PFSK-1 (cell line): ENCODE results near the gene LRFN4. TPM values are rescaled to one million over a fixed set of nuclear protein-coding genes. Genes with fewer than 3 reads are reported as not detected.

Experiments
- FOXP2 ChIP-seq: optimal IDR thresholded peaks from 2 replicates; pipeline ENCODE3; 2011; ENCODE audit warnings: borderline replicate concordance, control low read depth, inconsistent platforms; ENCODE audit not compliant: insufficient read depth; ENCODE audit errors: extremely low read length, extremely low read depth
- POLR2AphosphoS5 ChIP-seq: IDR thresholded peaks from 2 replicates; pipeline ENCODE4 v1.6.1; 2012; ENCODE audit warnings: low read depth, mild to moderate bottlenecking, control low read depth, low read length, moderate library complexity
- REST ChIP-seq, 2 experiments: IDR thresholded peaks; 2 replicates each; pipeline versions ENCODE4 v1.6.1 to v1.8.0; 2011 to 2012; ENCODE audit warnings: low read depth in 2 of 2, low read length in 2 of 2, control low read depth in 1 of 2, inconsistent platforms in 1 of 2, mild to moderate bottlenecking in 1 of 2, moderate library complexity in 1 of 2; ENCODE audit not compliant: insufficient read depth in 1 of 2
- SIN3A ChIP-seq: IDR thresholded peaks from 2 replicates; pipeline ENCODE4 v1.6.1; 2012; ENCODE audit warnings: mild to moderate bottlenecking, low read length, moderate library complexity, borderline replicate concordance; ENCODE audit not compliant: insufficient read depth
- TAF1 ChIP-seq: IDR thresholded peaks from 2 replicates; pipeline ENCODE4 v1.6.1; 2012; ENCODE audit warnings: low read length, control low read depth, borderline replicate concordance; ENCODE audit not compliant: insufficient read depth
- polyA plus RNA-seq: library from polyadenylated mRNA; unstranded; fragments of >200 nt; gene quantifications from one replicate; pipeline ENCODE4 v1.2.1, GENCODE V29; 2012; ENCODE audit warnings: low read depth, missing spikeins; ENCODE audit not compliant: insufficient read length

Gene LRFN4
- polyA plus RNA-seq, result 65.9 TPM

GRCh38 chr11:66856496-66857233 lies at the start of gene LRFN4:
LRFN4 (plus strand) TSS chr11:66857064; CDS start chr11:66857745, 681 bp downstream.
- 0 out of 2 replicates have a peak, but pooled peaks have one; percentile 29 for TF ChIP-seq SIN3A
- peak; percentile 69 for TF ChIP-seq POLR2AphosphoS5
- TF ChIP-seq TAF1, result no peak
- TF ChIP-seq FOXP2, result no peak

GRCh38 chr11:66809592-66809991 lies 47.3 kb upstream of the LRFN4 start:
- no peak for TF ChIP-seq TAF1
- TF ChIP-seq POLR2AphosphoS5, result no peak
- no peak for TF ChIP-seq REST (IDR thresholded peaks at IDR 0.05; ENCODE audit: insufficient read depth in 1 of 2, low read depth in 2 of 2, low read length in 2 of 2)
- TF ChIP-seq SIN3A, result no peak
- TF ChIP-seq FOXP2, result no peak

- TF ChIP-seq TAF1 (no peak), REST (IDR thresholded peaks at IDR 0.05; ENCODE audit: insufficient read depth in 1 of 2, low read depth in 2 of 2, low read length in 2 of 2) (no peak), POLR2AphosphoS5 (no peak), FOXP2 (no peak)
Measured at GRCh38 chr11:66810576-66811185, 46.2 kb upstream of the LRFN4 start.

GRCh38 chr11:66814678-66815077 lies 42.2 kb upstream of the LRFN4 start:
- TF ChIP-seq REST (IDR thresholded peaks at IDR 0.05; ENCODE audit: insufficient read depth in 1 of 2, low read depth in 2 of 2, low read length in 2 of 2), result no peak
- TF ChIP-seq TAF1, result no peak
- TF ChIP-seq POLR2AphosphoS5, result no peak
- TF ChIP-seq FOXP2, result no peak
- no peak for TF ChIP-seq SIN3A

- TF ChIP-seq REST (IDR thresholded peaks at IDR 0.05; ENCODE audit: insufficient read depth in 1 of 2, low read depth in 2 of 2, low read length in 2 of 2) (no peak), FOXP2 (no peak), POLR2AphosphoS5 (no peak)
Measured at GRCh38 chr11:66815646-66816045, 41.2 kb upstream of the LRFN4 start.
